HL-60 (cell line): Measurements from ENCODE around the gene LIN52.

ENCODE experiments used
- CTCF ChIP-seq: IDR thresholded peaks from one replicate; pipeline ENCODE4 v1.5.1; 2011; ENCODE audit warnings: low read length, control low read depth, inconsistent platforms; ENCODE audit not compliant: insufficient read depth
- GABPA ChIP-seq: IDR thresholded peaks from 2 replicates; pipeline ENCODE4 v1.6.1; 2012; ENCODE audit warnings: low read depth
- POLR2AphosphoS5 ChIP-seq: IDR thresholded peaks from 2 replicates; pipeline ENCODE4 v1.6.1; 2012; ENCODE audit warnings: low read depth
- REST ChIP-seq: IDR thresholded peaks from 2 replicates; pipeline ENCODE4 v1.6.1; 2012; ENCODE audit warnings: low read depth; ENCODE audit not compliant: insufficient replicate concordance

DNA sequence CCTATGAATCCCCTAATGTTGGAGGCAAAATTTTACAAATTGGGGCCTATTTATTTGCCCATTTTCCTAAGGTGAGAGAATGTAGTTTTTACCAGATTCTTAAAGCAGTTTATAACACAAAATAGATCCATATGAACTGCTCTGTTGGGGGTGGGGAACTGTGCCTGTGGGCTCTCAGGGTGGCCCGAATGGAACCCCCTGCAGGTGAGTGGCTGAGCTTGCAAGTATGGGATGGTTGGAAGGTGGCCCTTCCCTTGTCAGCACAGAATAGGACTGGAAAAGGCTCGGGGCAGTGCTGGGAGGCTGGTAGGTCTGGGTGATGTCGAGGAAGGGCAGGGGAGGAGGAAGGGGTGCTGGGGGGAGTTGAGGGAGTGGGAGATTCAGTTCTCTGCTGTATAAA is 159.4 kb downstream of the LIN52 start:
- TF ChIP-seq POLR2AphosphoS5: no peak
- TF ChIP-seq CTCF: no peak
- TF ChIP-seq GABPA: no peak
- TF ChIP-seq REST: no peak
